ENCODE measurements around the gene POU2F1. TPM values are rescaled to one million over a fixed set of nuclear protein-coding genes. Genes with fewer than 3 reads are reported as not detected.

POU2F1 gene
- total and polyA plus RNA-seq, 8 donors: 1.2 to 36.2 (median 7.7) TPM

DNA sequence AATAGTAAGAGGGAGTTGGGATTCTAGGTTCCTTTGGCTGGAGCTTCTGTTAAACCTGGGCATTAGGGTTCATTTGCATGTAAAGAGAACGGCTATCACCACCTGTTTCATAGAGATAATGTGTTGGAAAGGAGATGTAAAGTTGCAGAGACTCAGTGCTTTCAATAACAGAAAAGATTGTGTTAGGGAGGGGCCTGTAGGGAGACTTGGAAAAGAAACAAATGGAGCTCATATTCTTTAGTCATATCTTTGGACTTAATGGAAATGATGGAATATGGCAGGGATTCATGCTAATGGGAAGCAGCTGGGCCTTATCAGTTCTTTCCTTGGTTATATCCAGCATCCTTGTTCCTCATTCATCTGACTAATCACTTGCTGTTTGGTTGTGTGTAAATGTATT, 152.7 kb downstream of the POU2F1 start:
- DNase-seq: peak in 1 of 2 donors; percentile 83
- Histone ChIP-seq H3K4me1 (no peaks in the 10 kb centered on the region), H3K36me3 (peaks cover 0 to 45% (median 40%) of the 10 kb centered on the region in 4 donors), H3K27ac (no peak overlapping the region), H3K27me3 (no peaks in the 10 kb centered on the region), H3K9me3 (no peaks in the 10 kb centered on the region), H3K4me3 (no peak overlapping the region)
- intact Hi-C loops (cut with DNase I; ENCODE audit: low total_unique reads): no loop called here
- 62 to 69% (median 64%) methylated on average over 1 of the region's 1 CpG for WGBS, 5 donors
- no peak for TF ChIP-seq EP300 (IDR thresholded peaks at IDR 0.05)
- no peak for TF ChIP-seq POLR2A (IDR thresholded peaks at IDR 0.05)
- TF ChIP-seq, protein P1, sequence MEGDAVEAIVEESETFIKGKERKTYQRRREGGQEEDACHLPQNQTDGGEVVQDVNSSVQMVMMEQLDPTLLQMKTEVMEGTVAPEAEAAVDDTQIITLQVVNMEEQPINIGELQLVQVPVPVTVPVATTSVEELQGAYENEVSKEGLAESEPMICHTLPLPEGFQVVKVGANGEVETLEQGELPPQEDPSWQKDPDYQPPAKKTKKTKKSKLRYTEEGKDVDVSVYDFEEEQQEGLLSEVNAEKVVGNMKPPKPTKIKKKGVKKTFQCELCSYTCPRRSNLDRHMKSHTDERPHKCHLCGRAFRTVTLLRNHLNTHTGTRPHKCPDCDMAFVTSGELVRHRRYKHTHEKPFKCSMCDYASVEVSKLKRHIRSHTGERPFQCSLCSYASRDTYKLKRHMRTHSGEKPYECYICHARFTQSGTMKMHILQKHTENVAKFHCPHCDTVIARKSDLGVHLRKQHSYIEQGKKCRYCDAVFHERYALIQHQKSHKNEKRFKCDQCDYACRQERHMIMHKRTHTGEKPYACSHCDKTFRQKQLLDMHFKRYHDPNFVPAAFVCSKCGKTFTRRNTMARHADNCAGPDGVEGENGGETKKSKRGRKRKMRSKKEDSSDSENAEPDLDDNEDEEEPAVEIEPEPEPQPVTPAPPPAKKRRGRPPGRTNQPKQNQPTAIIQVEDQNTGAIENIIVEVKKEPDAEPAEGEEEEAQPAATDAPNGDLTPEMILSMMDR (IDR thresholded peaks at IDR 0.05): no peak
- TF ChIP-seq POLR2AphosphoS5 (IDR thresholded peaks at IDR 0.05): no peak

DNA sequence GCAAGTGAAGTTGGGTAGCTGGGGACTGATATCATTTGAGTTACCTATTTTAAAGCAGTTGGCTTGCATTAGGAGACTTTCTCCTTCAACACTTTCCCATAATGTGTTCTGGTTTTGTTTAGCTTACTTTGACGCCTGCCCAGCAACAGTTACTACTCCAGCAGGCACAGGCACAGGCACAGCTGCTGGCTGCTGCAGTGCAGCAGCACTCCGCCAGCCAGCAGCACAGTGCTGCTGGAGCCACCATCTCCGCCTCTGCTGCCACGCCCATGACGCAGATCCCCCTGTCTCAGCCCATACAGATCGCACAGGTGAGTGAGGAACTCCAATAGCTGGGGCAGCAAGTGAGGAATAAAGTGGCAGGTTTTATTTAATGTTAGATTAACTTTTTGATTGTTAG, 153.3 kb downstream of the POU2F1 start:
- H3K27ac ChIP-seq: no peak overlapping the region
- TF ChIP-seq POLR2AphosphoS5 (IDR thresholded peaks at IDR 0.05): no peak
- TF ChIP-seq, protein P1 (IDR thresholded peaks at IDR 0.05): no peak
- no peak for TF ChIP-seq POLR2A (IDR thresholded peaks at IDR 0.05)
- TF ChIP-seq EP300 (IDR thresholded peaks at IDR 0.05): no peak

DNA sequence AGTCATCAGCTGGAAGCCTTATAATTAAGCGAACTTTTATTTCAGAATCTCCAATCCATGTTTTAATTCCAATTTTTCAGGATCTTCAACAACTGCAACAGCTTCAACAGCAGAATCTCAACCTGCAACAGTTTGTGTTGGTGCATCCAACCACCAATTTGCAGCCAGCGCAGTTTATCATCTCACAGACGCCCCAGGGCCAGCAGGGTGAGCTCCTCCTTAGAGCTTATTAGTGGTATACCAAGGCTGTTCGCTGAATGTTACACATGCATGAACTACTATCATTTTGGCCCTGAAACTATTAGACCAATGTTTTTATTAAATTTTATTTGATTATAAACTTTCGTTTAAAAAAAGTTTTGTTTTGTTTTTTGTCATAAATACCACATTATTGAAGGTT, 155.3 kb downstream of the POU2F1 start:
- no peaks in the 10 kb centered on the region for H3K9me3 ChIP-seq
- H3K27ac ChIP-seq: no peak overlapping the region
- H3K27me3 ChIP-seq: no peaks in the 10 kb centered on the region
- no peak overlapping the region for H3K4me3 ChIP-seq
- no peak for DNase-seq
- intact Hi-C loops (cut with DNase I; ENCODE audit: low total_unique reads): no loop called here
- no peaks in the 10 kb centered on the region for H3K4me1 ChIP-seq
- H3K36me3 ChIP-seq: peaks cover 0 to 54% (median 40%) of the 10 kb centered on the region in 4 donors
- TF ChIP-seq POLR2AphosphoS5 (IDR thresholded peaks at IDR 0.05) (no peak), EP300 (IDR thresholded peaks at IDR 0.05) (no peak), POLR2A (IDR thresholded peaks at IDR 0.05) (no peak)
- TF ChIP-seq, protein P1 (IDR thresholded peaks at IDR 0.05): no peak
- 89 to 95% (median 94%) methylated on average over 5 of the region's 5 CpGs for WGBS, 5 donors

More for the DNA sequence above, 153.3 kb downstream of the POU2F1 start:
- DNase-seq: peak in 1 of 2 donors; percentile 31
- Histone ChIP-seq H3K4me1 (no peaks in the 10 kb centered on the region), H3K36me3 (peaks cover 0 to 45% (median 40%) of the 10 kb centered on the region in 4 donors), H3K27me3 (no peaks in the 10 kb centered on the region), H3K4me3 (no peak overlapping the region), H3K9me3 (no peaks in the 10 kb centered on the region)
- 89 to 96% (median 93%) methylated on average over 5 to 6 of the region's 6 CpGs for WGBS, 5 donors
- intact Hi-C loops (cut with DNase I; ENCODE audit: low total_unique reads): no loop called here

DNA sequence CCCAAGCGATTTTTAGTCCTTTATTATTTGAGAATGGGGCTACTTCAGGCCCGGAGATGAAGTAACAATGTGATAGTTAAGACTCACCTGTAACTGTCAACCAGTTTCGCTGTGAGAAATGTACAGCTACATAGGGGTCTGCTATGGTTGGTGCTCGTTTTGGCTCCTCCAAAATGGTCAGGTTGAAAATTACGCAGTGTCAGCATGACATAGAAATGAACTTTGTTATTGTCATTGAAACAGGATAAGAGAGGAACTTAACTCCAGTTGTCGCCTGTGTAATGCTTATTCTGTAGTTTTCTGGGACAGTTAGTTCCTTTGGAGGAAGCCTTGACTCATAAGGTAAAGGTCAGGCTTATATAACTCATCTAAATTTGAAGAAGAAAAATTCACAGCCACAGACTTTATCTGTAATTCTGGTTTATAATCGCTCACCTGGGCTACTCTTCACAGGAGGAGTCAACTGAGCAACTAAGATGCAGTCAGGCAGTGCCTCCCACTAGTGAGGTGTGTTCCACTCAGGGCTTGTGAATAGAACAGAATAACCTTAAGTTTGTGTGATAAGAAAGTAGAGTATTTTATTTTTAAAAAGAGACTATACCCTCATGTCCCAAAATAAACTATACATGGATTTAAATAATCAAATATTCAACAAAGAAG, 166.7 kb downstream of the POU2F1 start:
- WGBS, 5 donors: 91 to 98% (median 92%) methylated on average over 7 of the region's 7 CpGs
- intact Hi-C loops (cut with DNase I; ENCODE audit: low total_unique reads): no loop called here
- no peaks in the 10 kb centered on the region for H3K4me1 ChIP-seq
- H3K9me3 ChIP-seq: no peaks in the 10 kb centered on the region
- TF ChIP-seq EP300 (IDR thresholded peaks at IDR 0.05) (no peak), POLR2A (IDR thresholded peaks at IDR 0.05) (no peak), POLR2AphosphoS5 (IDR thresholded peaks at IDR 0.05) (no peak)
- TF ChIP-seq, protein P1 (IDR thresholded peaks at IDR 0.05): no peak
- no peak for DNase-seq
- H3K4me3 ChIP-seq: no peak overlapping the region
- no peaks in the 10 kb centered on the region for H3K27me3 ChIP-seq
- H3K36me3 ChIP-seq: peaks cover 5 to 63% (median 53%) of the 10 kb centered on the region in 4 donors
- H3K27ac ChIP-seq: no peak overlapping the region

All from stomach (tissue), 9 donors.